IPS-15b (cell line): ENCODE data around the gene RNF157.

Experiments
- H3K27me3 ChIP-seq: one replicate; pipeline ENCODE4 v1.6.1; 2013; ENCODE audit warnings: low read length; ENCODE audit not compliant: control insufficient read depth, insufficient read depth
- H3K36me3 ChIP-seq: one replicate; pipeline ENCODE4 v1.6.1; 2013; ENCODE audit warnings: low read length; ENCODE audit not compliant: control insufficient read depth, insufficient read depth
- H3K4me1 ChIP-seq: one replicate; pipeline ENCODE4 v1.6.1; 2013; ENCODE audit warnings: mild to moderate bottlenecking, low read length; ENCODE audit not compliant: control insufficient read depth, insufficient read depth
- H3K4me3 ChIP-seq: one replicate; pipeline ENCODE4 v1.5.1; 2013; ENCODE audit warnings: low read depth, low read length
- H3K9ac ChIP-seq: one replicate; pipeline ENCODE4 v1.6.1; 2013; ENCODE audit warnings: low read depth, mild to moderate bottlenecking, low read length
- H3K9me3 ChIP-seq: one replicate; pipeline ENCODE4 v1.6.1; 2013; ENCODE audit warnings: mild to moderate bottlenecking, low read length; ENCODE audit not compliant: control insufficient read depth, insufficient read depth

RNF157 gene

GRCh38 chr17:76123749-76124581 lies 116.3 kb downstream of the RNF157 start:
- no peaks in the 10 kb centered on the region for H3K36me3 ChIP-seq
- H3K27me3 ChIP-seq: peaks cover 4% of the 10 kb centered on the region
- H3K4me1 ChIP-seq: peaks cover 7% of the 10 kb centered on the region
- H3K9ac ChIP-seq: no peak overlapping the region
- no peaks in the 10 kb centered on the region for H3K9me3 ChIP-seq
- no peak overlapping the region for H3K4me3 ChIP-seq

GRCh38 chr17:76123191-76123499 lies 117.1 kb downstream of the RNF157 start:
- H3K27me3 ChIP-seq: peaks cover 4% of the 10 kb centered on the region
- H3K9me3 ChIP-seq: no peaks in the 10 kb centered on the region
- H3K36me3 ChIP-seq: no peaks in the 10 kb centered on the region
- H3K4me1 ChIP-seq: peaks cover 7% of the 10 kb centered on the region
- no peak overlapping the region for H3K4me3 ChIP-seq
- H3K9ac ChIP-seq: no peak overlapping the region

- peaks cover 7% of the 10 kb centered on the region for H3K4me1 ChIP-seq
- no peak overlapping the region for H3K9ac ChIP-seq
- H3K4me3 ChIP-seq: no peak overlapping the region
- no peaks in the 10 kb centered on the region for H3K36me3 ChIP-seq
- peaks cover 4% of the 10 kb centered on the region for H3K27me3 ChIP-seq
- H3K9me3 ChIP-seq: no peaks in the 10 kb centered on the region
These were observed 117.7 kb downstream of the RNF157 start for GRCh38 chr17:76122431-76123190.

- Histone ChIP-seq H3K4me1 (peaks cover 7% of the 10 kb centered on the region), H3K27me3 (peaks cover 4% of the 10 kb centered on the region), H3K36me3 (no peaks in the 10 kb centered on the region), H3K9me3 (no peaks in the 10 kb centered on the region), H3K4me3 (peak overlapping the region; percentile 30), H3K9ac (no peak overlapping the region)
These were observed 118.3 kb downstream of the RNF157 start for GRCh38 chr17:76121932-76122430.

GRCh38 chr17:76120658-76121008 lies 119.7 kb downstream of the RNF157 start:
- Histone ChIP-seq H3K4me1 (peaks cover 7% of the 10 kb centered on the region), H3K9ac (no peak overlapping the region), H3K4me3 (no peak overlapping the region), H3K36me3 (no peaks in the 10 kb centered on the region), H3K9me3 (no peaks in the 10 kb centered on the region), H3K27me3 (peaks cover 4% of the 10 kb centered on the region)

GRCh38 chr17:76119409-76120371 lies 120.6 kb downstream of the RNF157 start:
- Histone ChIP-seq H3K9me3 (no peaks in the 10 kb centered on the region), H3K9ac (no peak overlapping the region), H3K27me3 (peaks cover 4% of the 10 kb centered on the region), H3K4me1 (peaks cover 7% of the 10 kb centered on the region), H3K36me3 (no peaks in the 10 kb centered on the region), H3K4me3 (no peak overlapping the region)

- Histone ChIP-seq H3K27me3 (no peaks in the 10 kb centered on the region), H3K4me3 (no peak overlapping the region), H3K9me3 (no peaks in the 10 kb centered on the region), H3K4me1 (peaks cover 3% of the 10 kb centered on the region), H3K36me3 (no peaks in the 10 kb centered on the region), H3K9ac (no peak overlapping the region)
These were observed 125.0 kb downstream of the RNF157 start for GRCh38 chr17:76115138-76115754.

- H3K4me1 ChIP-seq: no peaks in the 10 kb centered on the region
- H3K27me3 ChIP-seq: no peaks in the 10 kb centered on the region
- no peak overlapping the region for H3K4me3 ChIP-seq
- H3K9me3 ChIP-seq: no peaks in the 10 kb centered on the region
- no peak overlapping the region for H3K9ac ChIP-seq
- H3K36me3 ChIP-seq: no peaks in the 10 kb centered on the region
These were observed 128.3 kb downstream of the RNF157 start for GRCh38 chr17:76111956-76112355.

- no peaks in the 10 kb centered on the region for H3K27me3 ChIP-seq
- H3K36me3 ChIP-seq: no peaks in the 10 kb centered on the region
- no peak overlapping the region for H3K4me3 ChIP-seq
- H3K4me1 ChIP-seq: peaks cover 8% of the 10 kb centered on the region
- H3K9ac ChIP-seq: no peak overlapping the region
- no peaks in the 10 kb centered on the region for H3K9me3 ChIP-seq
These were observed 132.8 kb downstream of the RNF157 start for GRCh38 chr17:76107509-76107908.

GRCh38 chr17:76106703-76107102 lies 133.6 kb downstream of the RNF157 start:
- Histone ChIP-seq H3K27me3 (no peaks in the 10 kb centered on the region), H3K4me3 (no peak overlapping the region)

GRCh38 chr17:76104896-76105231 lies 135.4 kb downstream of the RNF157 start:
- H3K9me3 ChIP-seq: no peaks in the 10 kb centered on the region
- H3K4me3 ChIP-seq: no peak overlapping the region
- H3K9ac ChIP-seq: no peak overlapping the region
- peaks cover 8% of the 10 kb centered on the region for H3K4me1 ChIP-seq
- H3K36me3 ChIP-seq: peaks cover 8% of the 10 kb centered on the region
- no peaks in the 10 kb centered on the region for H3K27me3 ChIP-seq

More at GRCh38 chr17:76106703-76107102, 133.6 kb downstream of the RNF157 start:
- peaks cover 2% of the 10 kb centered on the region for H3K36me3 ChIP-seq
- H3K9me3 ChIP-seq: no peaks in the 10 kb centered on the region
- no peak overlapping the region for H3K9ac ChIP-seq
- H3K4me1 ChIP-seq: peaks cover 8% of the 10 kb centered on the region
